Glutamatergic neuron (in vitro differentiated cells): ENCODE measurements around the gene DCAF4L1. TPM values are rescaled to one million over a fixed set of nuclear protein-coding genes. Genes with fewer than 3 reads are reported as not detected.

ENCODE experiments used
- DNase-seq: peaks from one replicate; pipeline ENCODE4 v3.0.0; 2022
- H3K27ac Mint-ChIP-seq: one replicate; pipeline ENCODE4 v1.8.0; 2020; ENCODE audit warnings: mild to moderate bottlenecking, mixed read lengths, inconsistent platforms; ENCODE audit not compliant: unreplicated experiment
- H3K27me3 Mint-ChIP-seq: one replicate; pipeline ENCODE4 v1.8.0; 2020; ENCODE audit warnings: mild to moderate bottlenecking, moderate library complexity, mixed read lengths, inconsistent platforms; ENCODE audit not compliant: unreplicated experiment
- H3K36me3 Mint-ChIP-seq: one replicate; pipeline ENCODE4 v1.8.0; 2020; ENCODE audit warnings: mild to moderate bottlenecking, mixed read lengths, inconsistent platforms; ENCODE audit not compliant: unreplicated experiment
- H3K4me1 Mint-ChIP-seq: one replicate; pipeline ENCODE4 v1.8.0; 2020; ENCODE audit warnings: mild to moderate bottlenecking, low read depth, mixed read lengths, inconsistent platforms; ENCODE audit not compliant: unreplicated experiment
- H3K4me3 Mint-ChIP-seq: one replicate; pipeline ENCODE4 v1.8.0; 2020; ENCODE audit warnings: mild to moderate bottlenecking, mixed read lengths, inconsistent platforms; ENCODE audit not compliant: unreplicated experiment
- H3K9me3 Mint-ChIP-seq: one replicate; pipeline ENCODE4 v1.8.0; 2020; ENCODE audit warnings: mild to moderate bottlenecking, moderate library complexity, mixed read lengths, inconsistent platforms; ENCODE audit not compliant: unreplicated experiment
- CTCF ChIP-seq: fragments of 200-600 bp; sonication (generic); IDR thresholded peaks from one replicate; pipeline ENCODE4 v1.5.0; 2021; ENCODE audit not compliant: partially characterized antibody, unreplicated experiment
- total RNA-seq: library from RNA; stranded (reverse); fragmentation: NEBNext Ultra II Directional; extraction: Animal tissue kit (Norgen Biotek cat#: 25700); gene quantifications from one replicate; pipeline ENCODE4 v1.2.1, GENCODE V29; 2021; ENCODE audit not compliant: unreplicated experiment

DCAF4L1 gene
- total RNA-seq, 1 donor from 2014 or later, result 0.17 TPM

- no peaks in the 10 kb centered on the region for H3K36me3 Mint-ChIP-seq
- H3K4me3 Mint-ChIP-seq, result no peak overlapping the region
- H3K4me1 Mint-ChIP-seq, result no peaks in the 10 kb centered on the region
- DNase-seq, result no peak
- no peak overlapping the region for H3K27ac Mint-ChIP-seq
- no peak for TF ChIP-seq CTCF
- H3K27me3 Mint-ChIP-seq, result no peaks in the 10 kb centered on the region
- no peaks in the 10 kb centered on the region for H3K9me3 Mint-ChIP-seq
These were observed 1.2 kb downstream of the DCAF4L1 start for GRCh38 chr4:41982716-41983115.

GRCh38 chr4:41985151-41985550 lies 3.6 kb downstream of the DCAF4L1 start:
- no peak for TF ChIP-seq CTCF
- no peak overlapping the region for H3K4me3 Mint-ChIP-seq

GRCh38 chr4:41989994-41990364 lies 8.4 kb downstream of the DCAF4L1 start:
- Mint-ChIP-seq H3K4me3 (peak overlapping the region; percentile 100), H3K27ac (peak overlapping the region; percentile 83), H3K27me3 (peaks cover 1% of the 10 kb centered on the region), H3K9me3 (peaks cover 3% of the 10 kb centered on the region), H3K36me3 (no peaks in the 10 kb centered on the region), H3K4me1 (peaks cover 10% of the 10 kb centered on the region)
- no peak for TF ChIP-seq CTCF
- no peak for DNase-seq

More at GRCh38 chr4:41985151-41985550, 3.6 kb downstream of the DCAF4L1 start:
- peaks cover 1% of the 10 kb centered on the region for H3K27me3 Mint-ChIP-seq
- no peaks in the 10 kb centered on the region for H3K36me3 Mint-ChIP-seq
- H3K4me1 Mint-ChIP-seq, result peaks cover 4% of the 10 kb centered on the region
- H3K27ac Mint-ChIP-seq, result no peak overlapping the region
- DNase-seq, result no peak
- H3K9me3 Mint-ChIP-seq, result no peaks in the 10 kb centered on the region

GRCh38 chr4:41990365-41991111 lies 9.0 kb downstream of the DCAF4L1 start, which contains the start of gene SLC30A9:
TSS of gene SLC30A9 (plus strand) at chr4:41990530. CDS start at chr4:41990652, 122 bp downstream.
- Mint-ChIP-seq H3K36me3 (no peaks in the 10 kb centered on the region), H3K4me1 (peaks cover 10% of the 10 kb centered on the region), H3K4me3 (peak within 1 kb of the TSS; percentile 100), H3K27me3 (peaks cover 1% of the 10 kb centered on the region), H3K9me3 (peaks cover 3% of the 10 kb centered on the region), H3K27ac (peak within 1 kb of the TSS; percentile 83)
- peak; percentile 90 for DNase-seq
- peak; percentile 52 for TF ChIP-seq CTCF
